SU-DHL-6 (cell line): ENCODE results near the gene SEC23A.

Experiments used
- EZH2phosphoT487 ChIP-seq: fragments of 200-600 bp; sonication (generic), shearing (Covaris generic); conservative IDR thresholded peaks from 2 replicates; pipeline ENCODE4 v1.6.1; 2018; ENCODE audit warnings: mild to moderate bottlenecking, antibody characterized with exemption, low read length, moderate library complexity, mixed read lengths
- TF ChIP-seq, protein P1 (sequence below): fragments of 200-600 bp; sonication (generic); IDR thresholded peaks from one replicate; pipeline ENCODE4 v1.5.1; 2017; ENCODE audit warnings: antibody characterized with exemption, mild to moderate bottlenecking, low read length, moderate library complexity; ENCODE audit not compliant: insufficient read depth, poor library complexity, severe bottlenecking

DNA sequence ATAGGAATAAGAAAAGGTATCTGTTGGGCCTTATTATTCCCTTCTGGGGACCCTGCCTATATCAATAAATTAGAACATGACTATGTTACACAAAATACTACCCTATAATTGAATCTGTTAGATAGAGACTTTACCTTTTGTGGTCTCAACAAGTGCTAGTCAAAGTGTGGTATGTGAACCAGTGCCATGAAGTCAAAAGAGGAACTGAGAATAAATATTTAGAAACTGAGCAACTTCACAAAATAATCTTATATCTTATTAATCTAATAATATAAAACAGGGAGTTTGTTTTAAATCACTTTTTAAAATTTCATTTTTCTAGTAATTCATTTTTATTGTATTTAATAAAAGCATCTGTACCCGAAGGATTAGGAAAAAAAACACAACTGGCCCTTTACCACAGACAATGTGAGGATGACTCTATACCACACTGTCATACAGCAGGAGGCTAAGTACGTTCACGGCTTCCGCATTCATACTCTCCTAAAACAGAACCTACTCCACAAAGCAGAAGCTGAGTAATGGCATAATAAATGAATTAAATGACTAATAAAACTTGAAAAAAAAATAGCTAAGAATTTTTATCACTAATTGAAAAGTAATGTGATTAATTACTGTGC is 42.1 kb downstream of the SEC23A start:
- no peak for TF ChIP-seq EZH2phosphoT487
- TF ChIP-seq, protein P1, sequence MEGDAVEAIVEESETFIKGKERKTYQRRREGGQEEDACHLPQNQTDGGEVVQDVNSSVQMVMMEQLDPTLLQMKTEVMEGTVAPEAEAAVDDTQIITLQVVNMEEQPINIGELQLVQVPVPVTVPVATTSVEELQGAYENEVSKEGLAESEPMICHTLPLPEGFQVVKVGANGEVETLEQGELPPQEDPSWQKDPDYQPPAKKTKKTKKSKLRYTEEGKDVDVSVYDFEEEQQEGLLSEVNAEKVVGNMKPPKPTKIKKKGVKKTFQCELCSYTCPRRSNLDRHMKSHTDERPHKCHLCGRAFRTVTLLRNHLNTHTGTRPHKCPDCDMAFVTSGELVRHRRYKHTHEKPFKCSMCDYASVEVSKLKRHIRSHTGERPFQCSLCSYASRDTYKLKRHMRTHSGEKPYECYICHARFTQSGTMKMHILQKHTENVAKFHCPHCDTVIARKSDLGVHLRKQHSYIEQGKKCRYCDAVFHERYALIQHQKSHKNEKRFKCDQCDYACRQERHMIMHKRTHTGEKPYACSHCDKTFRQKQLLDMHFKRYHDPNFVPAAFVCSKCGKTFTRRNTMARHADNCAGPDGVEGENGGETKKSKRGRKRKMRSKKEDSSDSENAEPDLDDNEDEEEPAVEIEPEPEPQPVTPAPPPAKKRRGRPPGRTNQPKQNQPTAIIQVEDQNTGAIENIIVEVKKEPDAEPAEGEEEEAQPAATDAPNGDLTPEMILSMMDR, result no peak
